GM21737 (cell line): ENCODE measurements around the gene FPR2.
"Not testable (repeated sequence)": the region's sequence is repeated elsewhere in the genome, so short reads cannot be mapped to it uniquely, and the experiment has no call there.

Experiments used
- ATAC-seq: cut with Tn5 transposase; IDR thresholded peaks from one replicate; pipeline ENCODE4 v1.9.1; 2021; ENCODE audit warnings: mild to moderate bottlenecking, moderate library complexity; ENCODE audit not compliant: unreplicated experiment

FPR2 gene, protein sequence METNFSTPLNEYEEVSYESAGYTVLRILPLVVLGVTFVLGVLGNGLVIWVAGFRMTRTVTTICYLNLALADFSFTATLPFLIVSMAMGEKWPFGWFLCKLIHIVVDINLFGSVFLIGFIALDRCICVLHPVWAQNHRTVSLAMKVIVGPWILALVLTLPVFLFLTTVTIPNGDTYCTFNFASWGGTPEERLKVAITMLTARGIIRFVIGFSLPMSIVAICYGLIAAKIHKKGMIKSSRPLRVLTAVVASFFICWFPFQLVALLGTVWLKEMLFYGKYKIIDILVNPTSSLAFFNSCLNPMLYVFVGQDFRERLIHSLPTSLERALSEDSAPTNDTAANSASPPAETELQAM

DNA sequence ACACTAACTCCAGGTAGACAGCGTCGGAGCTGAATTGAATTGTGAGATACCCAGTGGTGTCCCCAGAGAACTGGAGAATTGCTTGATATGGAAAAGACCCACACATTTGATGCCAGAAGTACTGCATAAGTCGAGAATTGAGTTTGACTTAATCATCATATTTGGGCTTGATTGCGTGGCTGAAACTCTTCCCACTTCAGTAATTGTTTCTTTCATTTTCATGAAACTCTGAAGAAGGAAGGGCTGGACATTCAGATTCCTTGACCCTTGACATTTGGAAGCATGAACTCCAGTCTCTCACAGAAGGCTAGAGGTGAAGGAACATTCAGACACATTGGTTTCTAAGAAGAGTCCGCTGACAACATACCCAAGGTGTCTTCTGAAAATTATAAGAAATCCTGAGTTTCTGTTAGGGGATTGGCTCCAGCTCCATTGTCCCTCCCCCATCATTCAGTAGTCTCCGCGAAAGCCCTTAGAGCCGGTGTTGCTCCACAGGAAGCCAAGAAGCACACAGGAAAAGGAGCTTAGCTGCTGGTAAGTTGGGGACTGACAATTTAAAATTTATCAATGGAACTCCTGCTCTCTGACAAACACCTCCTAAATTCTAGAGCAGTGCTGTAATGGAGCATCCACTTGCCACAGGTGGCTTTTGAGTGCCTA is at the start of gene FPR2:
Gene FPR2, plus strand, starts transcription at position 484 of the 660 bp plus-strand sequence. CDS start 7,479 bp downstream, outside the sequence.
- ATAC-seq = no peak

DNA sequence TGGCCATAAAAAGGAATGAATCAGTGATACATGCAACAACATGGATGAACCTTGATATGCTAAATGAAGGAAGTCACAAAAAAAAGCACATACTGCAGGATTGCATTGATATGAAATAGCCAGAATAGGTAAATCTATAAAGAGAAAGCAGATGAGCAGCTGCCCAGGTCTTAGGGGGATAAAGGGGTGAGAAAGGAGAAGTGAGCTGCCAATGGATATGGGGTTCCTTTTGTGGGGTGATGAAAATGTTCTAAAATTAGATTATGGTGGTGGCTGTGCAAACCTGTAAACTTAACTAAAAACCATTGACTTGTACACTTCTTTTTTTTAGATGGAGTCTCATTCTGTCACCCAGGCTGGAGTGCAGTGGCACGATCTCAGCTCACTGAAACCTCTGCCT is 49.3 kb upstream of the FPR2 start:
- no peak for ATAC-seq

DNA sequence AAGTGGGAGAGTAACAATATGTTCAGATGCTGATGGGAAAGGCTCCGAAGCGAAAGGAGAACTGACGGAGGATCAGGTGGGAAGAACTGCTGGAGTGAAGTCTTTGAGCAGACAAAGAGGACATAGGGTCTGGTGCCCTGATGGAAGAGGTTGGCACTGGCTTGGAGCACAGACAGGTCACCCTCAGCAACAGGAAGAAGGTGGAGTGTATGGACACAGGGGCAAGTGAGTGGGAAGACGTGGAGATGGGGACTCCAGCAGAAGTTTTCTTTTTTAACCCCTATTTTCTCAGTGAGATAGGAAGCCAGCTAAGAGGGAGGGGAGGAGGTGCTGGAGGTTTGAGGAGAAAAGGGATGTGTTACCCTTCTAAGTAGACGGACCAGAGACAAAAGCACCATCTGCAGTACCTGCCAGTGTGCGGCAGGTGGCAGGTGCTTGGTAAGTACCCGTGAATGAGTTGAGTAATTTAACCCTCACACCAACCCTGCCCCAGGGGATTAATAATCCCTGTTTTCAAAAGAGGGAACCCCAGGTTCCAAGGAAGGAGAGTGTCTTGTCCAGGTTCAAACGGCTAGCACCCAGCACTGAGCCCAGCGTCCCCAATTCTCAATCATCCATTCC is 48.4 kb upstream of the FPR2 start:
- ATAC-seq = no peak

DNA sequence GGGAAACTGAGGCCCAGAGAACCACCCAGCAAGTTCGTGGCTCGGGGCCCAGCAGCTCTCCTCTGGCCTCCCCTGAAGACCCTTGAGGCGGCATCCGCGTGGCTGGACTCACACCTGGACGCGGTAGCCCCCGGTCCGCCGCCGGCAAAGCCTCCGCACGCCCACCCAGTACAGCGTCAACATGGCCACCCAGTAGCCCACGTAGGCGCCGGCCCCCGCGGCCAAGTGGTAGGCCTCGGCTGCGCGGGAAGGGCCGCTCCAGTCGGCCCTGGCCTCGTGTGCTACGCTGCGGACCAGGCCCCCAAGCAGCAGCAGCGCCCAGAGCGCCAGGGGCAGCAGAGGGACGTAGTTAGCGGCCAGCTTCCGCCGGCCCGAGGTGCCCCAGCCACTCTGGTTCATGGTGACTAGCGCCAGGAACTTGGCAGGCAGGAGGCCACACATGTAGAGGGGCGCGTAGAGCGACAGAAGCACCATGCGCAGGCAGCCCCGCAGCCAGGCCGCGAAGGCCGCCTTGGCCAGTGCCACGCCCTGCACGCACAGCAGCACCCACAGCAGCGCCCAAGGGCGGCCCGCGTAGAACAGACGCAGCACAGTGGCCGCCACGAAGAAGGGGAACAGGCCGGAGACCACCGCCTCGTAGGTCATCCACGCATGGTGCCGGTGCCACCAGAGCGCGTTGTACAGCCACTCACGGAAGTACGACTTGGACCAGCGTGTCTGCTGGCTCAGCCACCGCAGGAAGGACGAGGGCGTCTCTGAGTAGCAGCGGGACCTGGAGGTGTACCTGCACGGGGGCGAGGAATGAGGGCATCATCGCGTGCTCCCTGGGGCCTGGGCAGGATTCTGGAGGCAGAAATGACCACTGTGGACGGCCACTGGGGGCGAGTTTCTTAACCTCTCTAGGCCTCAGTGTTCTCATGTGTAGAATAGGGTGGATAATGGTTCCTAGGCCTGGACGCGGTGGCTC is 47.4 kb upstream of the FPR2 start:
- no peak for ATAC-seq

DNA sequence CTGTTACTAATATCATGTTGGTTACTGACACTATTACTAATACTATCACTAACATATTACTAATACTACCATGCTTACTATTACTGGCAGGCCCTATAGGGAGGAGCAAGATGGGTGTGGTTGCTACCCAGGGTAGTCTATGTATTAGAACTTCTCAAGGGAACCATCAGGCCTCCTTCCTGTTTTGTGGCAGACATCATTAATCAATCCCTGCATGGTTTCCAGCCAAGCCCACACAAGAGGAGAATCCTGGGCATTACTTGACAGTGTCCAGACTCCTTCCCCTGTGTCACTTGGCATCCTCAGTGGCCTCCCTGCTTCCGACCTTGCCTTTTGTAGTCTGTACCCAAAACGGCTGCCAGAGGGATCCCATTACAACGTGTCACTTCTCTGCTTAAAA is 46.1 kb upstream of the FPR2 start:
- no peak for ATAC-seq

DNA sequence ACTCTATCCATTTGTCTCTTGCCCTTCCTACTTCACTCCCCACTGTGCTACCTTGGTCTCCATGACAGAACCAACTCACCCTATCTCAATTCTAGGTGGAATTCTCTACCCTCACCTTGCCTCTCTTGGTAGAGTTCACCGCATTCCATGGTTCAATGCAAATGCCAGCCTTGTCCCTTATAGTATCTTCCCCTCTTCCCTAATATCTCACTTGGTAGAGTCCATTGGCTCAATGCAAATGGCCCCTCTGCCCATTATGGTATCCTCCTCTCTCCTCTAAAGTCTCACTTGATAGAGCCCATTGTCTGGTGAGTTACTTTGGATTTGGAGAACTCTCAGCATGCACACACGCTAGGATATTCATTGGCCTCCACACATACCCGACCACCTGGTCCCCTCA is 45.1 kb upstream of the FPR2 start:
- no peak for ATAC-seq

DNA sequence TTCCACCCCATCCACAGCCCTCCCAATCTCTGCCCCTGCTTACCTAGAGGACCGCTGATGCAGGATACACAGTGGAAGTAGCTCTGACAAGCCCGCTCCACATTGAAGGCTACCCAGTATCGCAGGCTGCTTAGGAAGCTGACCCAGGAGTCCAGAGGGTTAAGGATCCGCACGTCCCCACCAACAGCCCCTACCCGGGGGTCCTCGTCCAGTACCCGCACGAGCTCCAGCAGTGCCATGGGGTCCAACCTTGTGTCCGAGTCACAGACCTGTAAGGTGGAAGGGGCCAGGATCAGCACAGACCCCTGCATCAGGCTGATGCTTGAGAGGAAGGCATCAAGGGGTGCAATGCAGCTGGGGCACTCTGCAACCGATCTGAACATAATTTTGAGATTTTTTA is 44.1 kb upstream of the FPR2 start:
- no peak for ATAC-seq

DNA sequence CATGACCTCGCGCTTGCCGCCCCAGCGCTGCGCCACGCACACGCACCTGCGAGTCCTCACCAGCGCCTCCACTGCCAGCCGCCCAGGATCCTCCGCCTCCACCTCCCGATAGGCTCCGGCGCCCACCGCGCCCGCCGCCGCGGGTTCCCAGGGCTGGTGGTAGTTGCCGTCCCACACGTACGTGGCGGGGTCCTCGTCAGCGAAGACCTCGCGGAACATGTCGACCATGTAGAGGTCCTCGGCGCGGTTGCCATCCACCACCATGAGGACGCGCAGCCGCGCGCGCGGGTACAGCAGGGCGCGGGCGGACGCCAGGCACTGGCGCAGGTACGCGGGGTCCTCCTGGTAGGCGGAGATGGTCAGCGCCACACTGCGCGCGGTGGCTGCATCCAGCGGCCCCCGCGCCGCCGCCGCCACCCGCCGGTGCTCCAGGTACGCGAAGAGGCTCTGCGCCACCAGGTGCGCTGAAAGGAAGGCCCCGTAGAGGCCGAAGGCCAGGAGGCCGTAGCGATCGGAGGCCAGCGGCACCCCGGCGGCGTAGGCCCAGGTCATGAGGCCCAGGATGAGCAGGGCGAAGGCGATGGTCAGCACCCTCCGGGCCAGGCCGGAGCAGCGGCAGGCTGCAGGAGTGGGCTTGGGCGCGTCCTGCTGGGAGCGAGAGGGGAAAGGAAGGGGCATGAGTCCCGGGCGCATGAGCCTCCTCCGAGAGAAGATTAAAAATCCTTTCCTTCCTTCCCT is 41.6 kb upstream of the FPR2 start:
- no peak for ATAC-seq

DNA sequence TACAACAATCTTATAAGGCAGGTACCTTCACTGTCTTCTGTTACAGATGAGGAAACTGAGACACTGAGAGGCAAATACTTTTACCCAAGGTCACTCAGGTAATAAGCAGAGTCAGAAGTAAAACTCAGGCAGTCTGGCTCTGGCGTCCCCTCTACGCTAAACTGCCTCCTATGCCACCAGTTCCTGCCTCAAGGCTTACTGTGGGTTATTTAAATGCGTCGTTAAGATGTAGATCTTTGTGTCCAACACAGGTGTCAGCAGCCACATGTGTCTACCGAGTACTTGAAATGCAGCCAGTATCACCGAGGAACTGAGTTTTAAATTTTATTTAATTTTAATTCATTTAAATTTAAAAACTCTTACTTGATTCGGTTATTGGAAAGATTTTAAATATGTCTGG is 39.1 kb upstream of the FPR2 start:
- ATAC-seq = no peak

DNA sequence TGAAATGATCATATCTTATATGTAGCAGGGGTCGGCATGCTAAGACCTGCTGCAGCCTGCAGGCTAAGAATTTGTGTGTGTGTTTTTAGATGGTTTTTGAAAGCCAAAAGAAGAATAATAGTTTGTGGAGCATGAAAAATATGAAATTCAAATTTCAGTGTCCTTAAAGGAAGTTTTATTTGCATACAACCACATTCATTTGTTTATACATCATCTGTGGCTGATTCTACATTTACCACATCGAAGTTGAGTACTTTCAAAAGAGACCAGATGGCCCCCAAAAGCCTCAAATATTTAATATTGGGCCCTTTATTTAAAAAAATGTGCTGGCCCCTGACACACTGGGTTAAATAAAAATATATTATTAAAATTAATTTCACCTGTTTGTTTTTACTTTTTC is 38.5 kb upstream of the FPR2 start:
- no peak for ATAC-seq

DNA sequence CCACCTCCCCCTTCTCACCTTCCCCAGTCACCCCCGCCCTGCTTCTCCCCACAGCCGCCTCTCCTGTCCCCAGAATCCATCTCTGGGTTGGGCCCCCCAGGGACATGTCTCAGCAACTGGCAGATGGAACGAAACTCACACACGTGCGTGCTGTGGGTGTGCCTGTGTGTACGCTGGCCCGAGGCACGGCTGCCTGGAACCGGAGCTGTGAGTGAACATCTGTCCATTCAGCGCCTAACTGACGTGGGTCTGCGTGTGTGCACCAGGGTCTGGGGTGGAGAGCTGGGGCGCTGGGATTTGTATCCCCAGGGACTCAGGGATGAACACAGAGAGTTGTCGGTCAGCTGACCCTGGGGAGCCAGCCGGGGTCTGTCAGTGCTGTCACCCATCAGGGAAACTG is 36.4 kb upstream of the FPR2 start:
- no peak for ATAC-seq

DNA sequence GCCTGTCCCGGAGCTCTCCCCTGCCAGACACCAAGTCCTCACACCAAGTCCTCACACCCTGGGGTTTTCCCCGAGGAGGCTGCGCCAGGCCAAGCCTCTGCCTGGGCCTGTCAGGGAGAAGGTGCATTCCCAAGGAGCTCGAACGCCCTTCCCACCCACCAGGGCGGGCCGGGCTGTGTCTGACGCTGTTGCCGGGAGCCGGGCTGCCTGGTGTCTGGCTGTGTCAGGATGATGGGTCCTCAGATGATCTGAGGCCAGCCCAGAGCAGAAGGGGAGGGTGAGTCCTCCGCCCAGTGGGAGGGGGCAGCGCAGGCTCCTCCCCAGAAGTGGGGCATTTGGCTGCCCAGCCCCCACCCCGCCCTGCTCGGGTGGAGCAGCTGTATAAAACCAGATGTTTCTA is 34.9 kb upstream of the FPR2 start:
- no peak for ATAC-seq

DNA sequence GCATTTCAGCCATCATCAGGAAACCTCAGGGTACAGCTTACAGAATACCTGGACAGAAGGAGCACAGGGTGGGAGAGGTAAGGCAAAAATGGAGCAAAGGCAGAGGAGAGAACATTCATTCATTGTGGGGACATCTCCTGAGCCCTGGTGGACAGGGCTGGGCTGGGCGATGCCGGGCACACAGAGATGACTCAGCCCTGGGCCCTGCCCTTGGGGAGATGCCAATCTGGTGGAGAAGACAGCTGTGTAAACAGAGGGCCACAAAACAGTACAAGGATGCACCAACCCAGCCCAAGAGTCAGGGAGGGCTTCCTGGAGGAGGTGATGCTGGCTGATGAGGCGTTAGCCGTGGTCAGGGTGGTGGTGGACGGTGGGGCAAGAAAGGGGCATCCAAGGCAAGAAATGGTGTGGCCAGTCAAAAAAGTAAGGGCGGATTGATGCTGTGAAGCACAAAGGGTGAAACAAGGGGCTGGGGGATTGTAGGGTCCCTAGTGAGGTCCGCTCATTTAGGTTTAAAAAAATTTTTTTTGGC is 33.6 kb upstream of the FPR2 start:
- no peak for ATAC-seq

DNA sequence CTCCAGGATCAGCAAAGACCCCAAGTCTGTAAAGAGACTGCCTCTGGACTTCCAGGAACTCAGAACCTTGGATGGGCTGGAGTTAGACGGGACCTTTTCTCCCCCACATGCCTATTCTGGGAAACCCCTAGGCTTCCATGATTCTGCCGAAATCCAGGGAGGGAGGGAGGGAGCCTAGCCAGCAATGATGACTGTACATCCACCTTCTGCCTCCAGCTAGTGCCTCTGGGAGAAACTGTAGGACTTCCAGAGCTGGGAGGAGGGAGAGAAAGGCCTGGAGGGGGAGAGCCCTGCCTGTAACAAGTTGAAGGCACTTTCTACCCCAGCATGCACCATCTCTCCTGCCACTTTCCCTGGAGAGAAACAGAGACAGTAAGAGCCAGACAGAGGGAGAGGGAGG is 31.2 kb upstream of the FPR2 start:
- ATAC-seq = no peak

DNA sequence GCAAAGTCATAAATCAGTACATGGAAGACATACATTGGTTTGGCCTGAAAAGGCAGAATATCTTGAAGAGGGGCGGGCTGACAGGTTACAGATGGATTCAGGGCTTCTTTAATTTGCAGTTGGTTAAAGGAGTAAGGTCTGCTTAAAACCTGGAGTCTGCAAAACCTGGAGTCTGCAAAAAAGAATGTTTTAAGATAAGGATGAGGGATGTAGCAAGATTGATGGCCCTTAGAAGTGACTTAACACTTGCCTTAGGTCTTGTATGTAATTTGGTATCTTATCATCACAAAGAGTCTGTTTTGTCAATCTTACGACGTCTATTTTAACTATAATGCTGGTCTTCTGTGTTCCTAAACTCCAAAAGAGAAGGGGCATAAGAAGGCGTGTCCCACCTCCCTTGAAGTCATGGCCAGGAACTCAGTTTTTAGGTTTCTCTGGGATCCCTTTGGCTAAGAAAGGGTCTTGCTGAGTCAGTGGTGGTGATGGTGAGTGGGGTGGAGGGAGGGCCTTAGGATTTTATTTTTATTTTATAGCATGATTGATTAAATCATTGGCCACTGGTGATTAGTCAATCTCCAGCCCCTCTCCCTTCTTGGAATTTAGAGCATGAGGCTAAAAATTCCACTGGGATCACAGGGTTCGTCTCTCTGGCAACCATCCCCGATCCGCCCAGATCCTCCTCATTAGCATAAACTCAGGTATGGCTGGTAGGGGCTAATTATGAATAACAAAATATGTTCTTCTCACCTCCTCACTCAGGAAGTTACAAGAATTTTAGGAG is 27.0 kb upstream of the FPR2 start:
- ATAC-seq = no peak

DNA sequence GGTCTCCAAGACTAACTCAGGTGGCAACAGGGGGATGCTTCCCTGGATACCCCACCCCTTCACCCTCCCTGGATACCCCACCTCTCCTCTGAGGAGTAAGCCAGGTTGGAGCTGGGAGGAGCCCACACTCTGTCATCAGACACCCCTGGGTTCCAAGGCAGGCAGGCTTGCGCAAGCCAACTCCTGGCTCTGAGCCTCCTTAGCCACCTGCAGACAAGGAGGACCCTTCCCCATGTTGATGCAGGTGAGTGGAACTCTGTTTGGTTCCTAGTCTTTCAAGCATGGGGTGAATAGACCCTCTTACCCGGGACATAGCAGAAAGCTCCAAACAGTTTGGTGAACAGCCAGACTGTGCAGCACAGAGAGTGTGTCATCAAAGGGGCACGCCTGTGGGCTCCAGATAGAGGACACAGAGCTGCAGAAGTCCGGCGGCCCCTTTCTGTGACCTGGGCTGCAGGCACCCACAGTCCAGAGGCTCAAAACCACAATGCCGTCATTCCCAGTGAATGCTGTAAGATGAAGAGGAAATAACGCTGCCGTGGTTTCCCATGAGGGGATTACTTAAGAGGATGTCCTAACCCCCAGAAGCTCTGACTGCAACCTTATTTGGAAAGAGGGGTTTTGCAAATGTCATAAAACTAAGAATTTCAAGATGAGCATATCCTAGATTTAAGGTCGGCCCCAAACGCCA is 25.1 kb upstream of the FPR2 start:
- no peak for ATAC-seq

DNA sequence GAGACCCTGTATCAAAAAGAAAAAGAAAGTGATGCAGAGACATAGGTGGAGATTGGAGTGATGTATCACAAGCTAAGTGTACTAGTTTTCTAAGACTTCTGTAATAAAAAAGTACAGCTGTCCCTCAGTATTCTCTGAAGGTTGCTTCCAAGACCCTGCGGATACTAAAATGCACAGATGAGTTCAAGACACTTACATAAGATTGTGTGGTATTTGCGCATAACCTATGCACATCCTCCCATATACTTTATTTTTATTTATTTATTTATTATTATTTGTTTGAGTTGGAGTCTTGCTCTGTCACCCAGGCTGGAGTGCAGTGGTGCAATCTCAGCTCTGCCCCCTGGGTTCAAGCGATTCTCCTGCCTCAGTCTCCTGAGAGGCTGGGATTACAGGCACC is 23.6 kb upstream of the FPR2 start:
- ATAC-seq = no peak

DNA sequence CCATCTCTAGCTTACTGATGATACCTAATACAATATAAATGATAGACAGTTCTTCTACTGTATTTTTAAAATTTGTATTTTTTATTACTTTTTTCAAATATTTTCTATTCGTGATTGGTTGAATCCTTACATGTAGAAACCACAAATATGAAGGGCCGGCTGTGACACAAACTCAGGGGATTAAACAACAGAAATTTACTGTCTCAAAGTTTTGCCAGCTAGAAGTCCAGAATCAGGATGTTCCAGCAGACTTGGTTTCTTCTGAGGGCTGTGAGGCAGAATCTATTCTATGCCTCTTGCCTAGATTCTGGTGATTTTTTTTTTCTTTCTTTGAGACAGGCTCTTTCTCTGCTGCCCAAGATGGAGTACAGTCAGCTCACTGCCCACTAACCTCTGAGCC is 23.1 kb upstream of the FPR2 start:
- no peak for ATAC-seq

DNA sequence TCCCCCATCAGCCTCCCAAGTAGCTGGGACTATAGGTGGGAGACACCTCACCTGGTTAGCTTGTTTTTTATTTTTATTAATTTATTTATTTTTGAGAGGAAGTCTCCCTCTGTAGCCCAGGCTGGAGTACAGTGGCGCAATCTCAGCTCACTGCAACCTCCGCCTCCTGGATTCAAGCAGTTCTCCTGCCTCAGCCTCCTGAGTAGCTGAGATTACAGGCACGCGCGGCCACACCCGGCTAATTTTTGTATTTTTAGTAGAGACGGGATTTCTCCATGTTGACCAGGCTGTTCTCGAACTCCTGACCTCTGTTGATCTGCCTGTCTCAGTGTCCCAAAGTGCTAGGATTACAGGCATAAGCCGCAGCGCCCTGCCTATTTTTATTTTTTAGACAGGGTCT is 22.5 kb upstream of the FPR2 start:
- ATAC-seq = not testable (repeated sequence)
